ENCODE results near the gene PRRT1B. TPM values are rescaled to one million over a fixed set of nuclear protein-coding genes. Genes with fewer than 3 reads are reported as not detected.
A peak's percentile ranks its signal among the peaks of the same experiment; 100 is the strongest.

The PRRT1B gene
- total RNA-seq, 6 experiments from 2014 or later, result not detected

- Mint-ChIP-seq H3K4me1 (ENCODE audit: low read depth) (no peaks in the 10 kb centered on the region), H3K4me3 (no peak overlapping the region), H3K27ac (no peak overlapping the region), H3K36me3 (ENCODE audit: low read depth) (peaks cover 7% of the 10 kb centered on the region; the same call in 1 of the 2 replicates), H3K9me3 (no peaks in the 10 kb centered on the region), H3K27me3 (ENCODE audit: insufficient read depth) (peaks cover 3% of the 10 kb centered on the region; the same call in 1 of the 2 replicates)
- DNase-seq, result no peak
- no peak for TF ChIP-seq CTCF (IDR thresholded peaks at IDR 0.05)
Observed at GRCh38 chr9:131574730-131575640, 29.7 kb downstream of the PRRT1B start.

- Mint-ChIP-seq H3K36me3 (ENCODE audit: low read depth) (peaks cover 12% of the 10 kb centered on the region; the same call in 1 of the 2 replicates), H3K9me3 (no peaks in the 10 kb centered on the region), H3K27me3 (ENCODE audit: insufficient read depth) (peaks cover 3% of the 10 kb centered on the region), H3K27ac (no peak overlapping the region), H3K4me1 (ENCODE audit: low read depth) (no peaks in the 10 kb centered on the region), H3K4me3 (no peak overlapping the region)
- DNase-seq, result no peak
- no peak for TF ChIP-seq CTCF (IDR thresholded peaks at IDR 0.05)
Observed at GRCh38 chr9:131575946-131576853, 30.9 kb downstream of the PRRT1B start.

- no peak overlapping the region for H3K27ac Mint-ChIP-seq
- peaks cover 3% of the 10 kb centered on the region for H3K27me3 Mint-ChIP-seq (ENCODE audit: insufficient read depth)
- H3K9me3 Mint-ChIP-seq, result no peaks in the 10 kb centered on the region
- DNase-seq, result no peak
- TF ChIP-seq CTCF (IDR thresholded peaks at IDR 0.05), result peak; percentile 23; the same call in 1 of the 2 replicates
- H3K4me1 Mint-ChIP-seq (ENCODE audit: low read depth), result no peaks in the 10 kb centered on the region
- H3K4me3 Mint-ChIP-seq, result no peak overlapping the region
- H3K36me3 Mint-ChIP-seq (ENCODE audit: low read depth), result peaks cover 12% of the 10 kb centered on the region; the same call in 1 of the 2 replicates
Observed at GRCh38 chr9:131577005-131578000, 32.0 kb downstream of the PRRT1B start.

- Mint-ChIP-seq H3K4me1 (ENCODE audit: low read depth) (no peaks in the 10 kb centered on the region), H3K4me3 (no peak overlapping the region), H3K9me3 (no peaks in the 10 kb centered on the region), H3K27me3 (ENCODE audit: insufficient read depth) (peaks cover 3% of the 10 kb centered on the region), H3K36me3 (ENCODE audit: low read depth) (peaks cover 12% of the 10 kb centered on the region; the same call in 1 of the 2 replicates), H3K27ac (no peak overlapping the region; the same call in 1 of the 2 replicates)
- no peak for TF ChIP-seq CTCF (IDR thresholded peaks at IDR 0.05)
- no peak for DNase-seq
Observed at GRCh38 chr9:131578021-131578420, 32.7 kb downstream of the PRRT1B start.

Measured in HFFc6 (cell line).